IPS-18c (cell line): ENCODE measurements around the gene GRIK5.
"Not testable (repeated sequence)": the region's sequence is repeated elsewhere in the genome, so short reads cannot be mapped to it uniquely, and the experiment has no call there.

Experiments
- H3K4me3 ChIP-seq: 2 replicates; pipeline ENCODE4 v1.7.0; 2013; ENCODE audit warnings: low read depth, mild to moderate bottlenecking, low read length, moderate library complexity; ENCODE audit not compliant: insufficient read depth
- H3K9me3 ChIP-seq: one replicate; pipeline ENCODE4 v1.6.1; 2013; ENCODE audit warnings: mild to moderate bottlenecking, low read length, moderate library complexity; ENCODE audit not compliant: control insufficient read depth, insufficient read depth

Gene GRIK5

DNA sequence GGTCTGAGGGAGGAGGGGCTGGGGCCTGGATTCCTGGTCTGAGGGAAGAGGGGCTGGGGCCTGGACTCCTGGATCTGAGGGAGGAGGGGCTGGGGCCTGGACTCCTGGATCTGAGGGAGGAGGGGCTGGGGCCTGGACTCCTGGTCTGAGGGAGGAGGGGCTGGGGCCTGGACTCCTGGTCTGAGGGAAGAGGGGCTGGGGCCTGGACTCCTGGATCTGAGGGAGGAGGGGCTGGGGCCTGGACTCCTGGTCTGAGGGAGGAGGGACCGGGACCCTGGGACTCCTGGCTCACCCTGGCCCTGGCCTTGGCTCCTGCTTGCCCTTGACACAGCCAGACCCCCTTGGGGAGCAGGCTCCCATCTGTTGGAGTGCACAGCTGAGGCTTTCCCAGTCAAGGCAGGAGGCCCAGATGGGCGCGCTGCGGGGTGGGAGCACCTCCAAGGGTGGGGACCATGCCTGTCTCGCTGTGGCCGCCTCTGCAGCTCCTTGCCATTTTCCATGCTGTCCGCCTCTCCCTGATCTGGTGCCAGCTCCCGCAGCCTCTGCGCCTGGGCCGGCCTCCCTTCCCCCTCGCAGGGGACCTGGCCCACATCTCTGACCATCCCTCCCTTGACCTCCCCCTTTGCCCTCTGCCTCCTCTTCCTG is 78.0 kb downstream of the GRIK5 start:
- H3K4me3 ChIP-seq, H3K9me3 ChIP-seq: not testable (repeated sequence)

DNA sequence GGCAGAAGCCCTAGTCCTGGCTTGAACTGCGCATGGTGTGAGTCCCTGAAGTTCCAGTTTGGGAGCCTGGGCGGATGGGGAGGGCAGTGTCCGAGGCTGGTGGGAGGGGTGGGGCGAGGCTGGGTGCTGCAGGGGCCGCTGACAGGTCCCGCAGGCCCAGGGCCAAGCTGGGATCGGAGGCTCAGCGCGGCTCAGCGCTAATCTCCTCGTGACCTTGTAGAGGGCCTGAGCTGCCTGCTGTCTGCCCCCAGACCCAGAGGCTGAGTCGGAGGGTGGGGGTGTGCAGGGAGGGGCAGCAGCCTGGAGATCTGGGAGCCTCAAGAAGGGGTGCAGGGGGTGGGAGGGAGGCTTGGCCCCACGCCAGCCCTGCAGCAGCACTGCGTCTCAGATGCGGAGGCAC is 79.0 kb downstream of the GRIK5 start:
- Histone ChIP-seq H3K9me3 (no peaks in the 10 kb centered on the region), H3K4me3 (no peak overlapping the region)

DNA sequence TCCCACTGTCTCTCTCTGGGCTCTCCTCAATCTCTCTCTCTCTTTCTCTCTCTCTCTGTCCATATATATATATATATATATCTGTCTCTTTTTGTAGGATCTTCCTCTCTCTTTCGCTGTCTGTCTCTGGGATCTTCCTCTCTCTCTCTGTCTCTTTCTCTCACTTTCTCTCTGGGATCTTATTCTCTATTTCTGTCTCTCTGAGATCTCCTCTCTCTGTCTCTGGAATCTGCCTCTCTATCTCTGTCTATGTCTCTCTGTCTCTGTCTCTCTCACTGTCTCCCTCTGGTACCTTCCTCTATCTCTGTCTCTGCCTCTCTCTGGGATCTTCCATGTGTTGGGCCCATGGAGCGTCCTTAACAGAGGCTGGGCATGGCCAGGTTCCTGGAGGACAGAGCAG is 79.4 kb downstream of the GRIK5 start:
- Histone ChIP-seq H3K9me3 (no peaks in the 10 kb centered on the region), H3K4me3 (no peak overlapping the region)

DNA sequence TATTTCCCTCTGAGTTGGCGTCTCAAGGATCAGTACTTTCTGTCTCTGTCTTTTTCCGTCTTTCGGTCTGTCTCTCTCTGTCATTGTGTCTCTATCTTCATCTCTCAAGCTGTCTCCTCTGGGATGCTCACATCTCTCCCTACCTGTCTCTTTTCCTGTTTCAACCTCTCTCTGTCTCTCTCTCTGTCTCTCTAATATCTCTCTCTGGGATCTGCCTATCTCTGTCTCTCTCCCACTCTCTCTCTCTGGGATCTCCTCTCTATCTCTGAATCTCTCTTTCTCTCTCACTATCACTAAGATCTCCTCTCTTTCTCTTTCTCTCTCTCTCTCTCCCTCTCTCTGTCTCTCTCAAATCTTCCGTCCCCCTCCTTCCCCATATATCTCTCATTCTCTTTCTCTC is 80.0 kb downstream of the GRIK5 start:
- H3K9me3 ChIP-seq, result no peaks in the 10 kb centered on the region
- no peak overlapping the region for H3K4me3 ChIP-seq

DNA sequence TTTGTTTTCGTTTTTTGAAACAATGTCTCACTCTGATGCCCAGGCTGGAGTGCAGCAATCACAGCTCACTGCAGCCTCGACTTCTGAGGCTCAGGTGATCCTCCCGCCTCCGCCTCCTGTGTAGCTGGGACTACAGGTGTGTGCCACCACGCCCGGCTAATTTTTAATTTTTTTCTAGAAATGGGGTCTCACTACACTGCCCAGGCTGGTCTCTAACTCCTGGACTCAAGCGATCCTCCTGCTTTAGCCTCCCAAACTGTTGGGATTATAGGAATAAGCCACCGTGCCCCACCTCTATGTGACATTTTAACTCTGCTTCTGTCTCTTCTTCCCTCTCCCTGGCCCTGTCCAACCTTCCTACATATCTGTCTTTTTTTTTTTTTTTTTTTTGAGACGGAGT is 81.1 kb downstream of the GRIK5 start:
- no peak overlapping the region for H3K4me3 ChIP-seq
- H3K9me3 ChIP-seq, result no peaks in the 10 kb centered on the region

DNA sequence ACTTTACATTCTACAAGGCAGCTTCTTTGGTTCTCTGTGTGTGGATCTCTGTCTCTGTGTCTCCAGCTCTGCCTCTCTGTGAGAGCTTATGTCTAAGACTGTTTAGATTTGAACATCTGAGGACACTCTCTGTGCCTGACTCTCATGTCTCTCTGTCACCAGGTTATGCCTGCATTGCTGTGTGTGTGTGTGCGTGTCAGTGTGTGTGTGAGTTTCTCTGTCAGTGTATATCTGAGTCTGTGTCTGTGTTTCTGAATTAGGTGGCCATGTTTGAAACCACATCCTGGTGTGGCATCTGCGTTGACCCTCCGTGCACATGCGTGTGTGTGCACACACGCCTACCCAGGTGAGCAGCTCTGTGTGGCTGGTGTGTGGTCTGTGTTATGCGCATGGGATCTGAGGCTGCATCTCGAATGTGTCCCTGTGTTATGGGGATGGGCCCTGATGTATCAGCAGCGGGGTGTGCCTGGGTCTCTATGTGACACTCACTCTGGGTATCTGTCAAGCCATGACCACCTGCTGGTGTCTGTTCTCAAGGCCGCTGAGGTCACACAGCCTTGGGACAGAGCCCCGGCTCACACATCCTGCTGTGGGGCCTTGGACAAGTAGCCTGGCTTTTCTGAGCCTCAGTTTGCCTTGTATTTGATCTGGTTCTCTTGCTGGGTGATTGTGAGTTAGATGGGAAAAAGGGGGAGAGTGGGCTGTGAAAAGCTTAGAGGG is 82.7 kb downstream of the GRIK5 start:
- H3K9me3 ChIP-seq, result no peaks in the 10 kb centered on the region
- H3K4me3 ChIP-seq, result no peak overlapping the region

DNA sequence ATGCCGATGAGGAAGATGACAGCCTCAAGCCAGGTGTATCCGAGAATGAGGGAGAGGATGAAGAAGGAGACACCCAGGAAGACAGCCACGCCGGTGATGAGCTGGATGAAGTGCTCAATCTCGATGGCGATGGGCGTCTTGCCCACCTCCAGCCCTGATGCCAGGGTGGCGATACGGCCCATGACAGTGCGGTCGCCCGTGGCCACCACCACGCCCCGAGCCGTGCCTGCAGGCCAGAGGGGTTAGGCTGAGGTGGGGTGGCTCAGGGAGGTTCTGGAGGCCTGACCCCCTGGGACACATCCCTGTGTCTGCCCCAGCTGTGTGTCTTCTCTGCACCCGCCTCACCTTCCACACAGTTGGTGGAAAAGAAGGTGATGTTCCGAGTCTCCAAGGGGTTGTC is 85.0 kb downstream of the GRIK5 start:
- no peaks in the 10 kb centered on the region for H3K9me3 ChIP-seq
- no peak overlapping the region for H3K4me3 ChIP-seq

DNA sequence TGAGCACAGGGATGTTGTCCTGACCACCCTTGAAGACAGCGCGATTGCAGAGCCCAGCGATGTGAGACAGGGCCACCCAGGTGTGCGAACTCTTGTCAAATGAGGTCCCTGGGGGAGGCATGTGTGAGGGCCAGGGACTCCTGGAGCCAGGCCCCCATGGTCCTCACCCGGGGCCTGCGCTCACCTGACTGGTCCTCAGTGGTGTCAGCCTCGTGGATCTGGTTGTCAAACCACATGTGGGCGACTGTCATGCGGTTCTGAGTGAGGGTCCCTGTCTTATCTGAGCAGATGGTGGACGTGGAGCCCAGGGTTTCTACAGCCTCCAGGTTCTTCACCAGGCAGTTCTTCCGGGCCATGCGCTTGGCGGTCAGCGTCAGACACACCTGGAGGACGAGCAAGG is 88.3 kb downstream of the GRIK5 start:
- Histone ChIP-seq H3K9me3 (no peaks in the 10 kb centered on the region), H3K4me3 (no peak overlapping the region)

DNA sequence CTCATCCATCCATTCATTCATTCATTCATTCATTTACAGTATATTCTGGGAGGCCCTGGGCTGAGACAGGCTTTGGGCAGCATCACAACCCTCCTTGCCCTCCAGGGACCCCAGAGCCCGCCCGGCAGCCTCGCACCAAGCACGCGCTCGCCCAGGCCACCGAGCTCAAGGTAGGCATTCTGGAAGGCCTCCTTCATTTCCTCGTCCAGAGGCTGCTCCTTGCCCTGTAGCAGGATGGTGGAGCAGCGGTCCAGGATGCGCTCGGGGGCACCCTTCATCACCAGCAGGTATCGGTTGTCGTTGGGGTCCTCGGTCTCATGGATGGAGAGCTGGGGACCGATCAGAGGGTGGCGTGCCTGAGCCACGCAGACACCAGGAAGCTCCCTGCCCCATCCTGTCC is 91.5 kb downstream of the GRIK5 start:
- H3K4me3 ChIP-seq, result no peak overlapping the region
- no peaks in the 10 kb centered on the region for H3K9me3 ChIP-seq

DNA sequence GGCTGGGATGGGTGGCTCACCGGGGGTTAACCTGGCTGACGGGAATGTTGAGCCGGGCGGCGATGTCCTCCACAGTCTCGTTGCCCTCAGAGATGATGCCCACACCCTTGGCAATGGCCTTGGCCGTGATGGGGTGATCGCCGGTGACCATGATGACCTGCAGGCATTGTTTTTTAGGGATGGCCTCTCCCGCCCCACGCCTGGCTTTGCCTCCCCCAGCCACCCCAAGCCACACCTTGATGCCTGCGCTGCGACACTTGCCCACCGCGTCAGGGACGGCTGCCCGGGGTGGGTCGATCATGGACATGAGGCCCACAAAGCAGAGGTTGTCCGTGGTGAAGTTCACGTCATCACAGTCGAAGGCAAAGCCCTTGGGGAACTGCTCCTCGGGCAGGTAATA is 92.1 kb downstream of the GRIK5 start:
- Histone ChIP-seq H3K4me3 (no peak overlapping the region), H3K9me3 (no peaks in the 10 kb centered on the region)

DNA sequence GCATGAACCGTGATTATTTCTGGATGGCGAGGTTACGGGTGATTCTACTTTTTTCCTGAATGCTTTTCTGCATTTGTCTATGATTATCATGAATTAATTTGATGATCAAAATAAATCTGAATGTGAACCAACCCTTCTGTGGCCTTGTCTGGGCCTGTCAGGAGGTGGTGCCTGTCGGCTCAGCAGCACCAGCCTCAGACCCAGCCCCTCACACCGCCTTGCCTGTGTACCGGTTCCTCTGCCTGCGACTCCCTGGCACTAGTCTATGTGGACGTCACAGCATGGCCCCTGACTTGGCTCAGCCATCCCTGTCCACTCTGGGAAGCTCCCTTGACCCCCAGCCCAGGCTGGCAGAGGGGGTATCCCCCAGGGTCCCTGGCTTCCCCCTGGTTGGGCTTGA is 95.4 kb downstream of the GRIK5 start:
- Histone ChIP-seq H3K9me3 (no peaks in the 10 kb centered on the region), H3K4me3 (no peak overlapping the region)

DNA sequence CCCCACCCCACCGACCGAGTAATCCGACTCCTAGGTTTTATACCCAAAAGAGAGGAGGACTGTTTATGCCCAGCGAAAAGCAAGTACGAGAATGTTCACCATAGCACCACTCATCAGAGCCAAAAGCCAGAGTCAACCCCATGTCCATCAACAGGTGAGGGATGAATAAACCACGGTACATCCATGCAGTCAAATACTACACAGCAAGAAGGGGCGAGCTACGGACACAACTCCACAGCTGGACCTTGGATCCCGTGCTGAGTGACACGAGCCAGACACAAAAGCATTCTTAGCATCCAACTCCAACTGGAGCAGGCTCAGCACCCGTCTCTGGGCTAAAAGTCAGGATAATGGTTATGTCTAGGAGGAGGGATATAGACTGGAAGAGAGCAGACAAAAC is 98.6 kb downstream of the GRIK5 start:
- Histone ChIP-seq H3K4me3 (no peak overlapping the region), H3K9me3 (no peaks in the 10 kb centered on the region)

DNA sequence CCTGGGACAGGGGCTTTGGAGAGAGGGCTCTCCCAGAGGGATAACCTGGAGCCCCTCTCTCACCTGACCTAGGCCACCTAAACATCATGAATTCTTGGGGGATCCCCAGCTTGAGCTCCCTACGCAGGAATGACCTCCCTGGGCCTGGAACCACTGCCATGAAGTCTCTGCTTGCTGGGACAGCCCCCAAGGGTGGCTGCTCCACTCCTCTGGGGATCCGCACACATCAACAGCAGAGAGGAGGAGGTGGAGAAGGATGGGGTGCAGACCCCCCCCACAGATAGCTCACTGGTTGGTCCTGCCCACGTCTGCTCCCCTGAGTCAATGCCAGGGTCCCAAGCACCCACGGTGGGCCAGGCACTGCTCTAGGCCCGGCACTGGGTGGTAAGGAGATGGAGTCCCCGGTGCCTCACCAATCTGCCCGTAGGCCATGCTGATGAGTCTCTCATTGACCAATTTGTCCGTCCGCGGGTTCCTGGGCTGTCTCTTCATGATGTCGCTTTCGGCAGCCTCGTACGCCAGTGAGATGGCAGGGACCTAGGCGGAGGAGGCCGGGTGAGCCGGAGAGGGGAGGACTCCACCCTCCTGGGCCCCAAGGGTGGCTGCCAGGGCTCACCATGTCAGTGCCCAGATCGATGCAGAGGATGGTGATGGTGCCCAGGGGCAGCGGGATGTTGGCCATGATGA is 100.1 kb downstream of the GRIK5 start:
- Histone ChIP-seq H3K9me3 (no peaks in the 10 kb centered on the region), H3K4me3 (no peak overlapping the region)

DNA sequence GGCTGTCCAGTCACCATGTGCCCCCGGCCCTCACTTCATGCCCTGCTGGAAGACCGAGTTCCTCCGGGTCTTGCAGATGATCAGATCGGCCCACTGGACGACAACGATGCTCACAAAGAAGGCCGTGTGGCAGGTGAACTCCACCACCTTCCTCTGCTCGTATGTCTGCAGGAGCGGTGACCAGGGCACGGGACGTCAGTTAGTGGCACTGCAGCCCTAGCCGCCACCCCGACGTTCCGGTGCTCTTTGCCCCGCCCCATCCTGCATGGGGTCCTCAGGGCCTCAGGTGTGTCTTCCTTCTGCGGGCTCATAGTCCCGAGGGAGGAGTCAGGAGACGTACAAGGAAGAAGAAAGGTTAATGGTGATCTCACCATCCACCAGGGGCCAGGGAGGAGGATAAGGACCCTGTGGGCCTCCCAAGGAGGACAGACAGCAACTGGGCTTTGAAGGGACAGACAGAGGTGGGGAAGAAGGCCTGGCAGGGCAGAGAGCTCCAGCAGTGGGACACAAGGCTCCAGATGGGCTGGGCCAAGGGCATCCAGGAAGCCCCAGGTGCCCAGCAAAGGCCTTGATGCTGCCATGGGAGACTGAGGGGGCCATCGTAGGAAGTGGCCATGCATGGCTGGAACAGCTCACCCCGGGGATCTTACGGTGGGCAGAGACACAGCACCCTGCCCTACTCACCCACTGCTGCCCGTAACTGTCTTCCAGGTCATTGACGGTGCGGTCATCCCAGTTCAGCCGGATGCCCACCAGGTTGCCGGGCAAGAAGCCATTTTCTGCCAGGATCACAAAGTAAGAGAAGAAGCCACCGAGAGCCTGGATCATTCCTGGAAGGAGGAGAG is 101.0 kb downstream of the GRIK5 start:
- Histone ChIP-seq H3K4me3 (no peak overlapping the region), H3K9me3 (no peaks in the 10 kb centered on the region)

DNA sequence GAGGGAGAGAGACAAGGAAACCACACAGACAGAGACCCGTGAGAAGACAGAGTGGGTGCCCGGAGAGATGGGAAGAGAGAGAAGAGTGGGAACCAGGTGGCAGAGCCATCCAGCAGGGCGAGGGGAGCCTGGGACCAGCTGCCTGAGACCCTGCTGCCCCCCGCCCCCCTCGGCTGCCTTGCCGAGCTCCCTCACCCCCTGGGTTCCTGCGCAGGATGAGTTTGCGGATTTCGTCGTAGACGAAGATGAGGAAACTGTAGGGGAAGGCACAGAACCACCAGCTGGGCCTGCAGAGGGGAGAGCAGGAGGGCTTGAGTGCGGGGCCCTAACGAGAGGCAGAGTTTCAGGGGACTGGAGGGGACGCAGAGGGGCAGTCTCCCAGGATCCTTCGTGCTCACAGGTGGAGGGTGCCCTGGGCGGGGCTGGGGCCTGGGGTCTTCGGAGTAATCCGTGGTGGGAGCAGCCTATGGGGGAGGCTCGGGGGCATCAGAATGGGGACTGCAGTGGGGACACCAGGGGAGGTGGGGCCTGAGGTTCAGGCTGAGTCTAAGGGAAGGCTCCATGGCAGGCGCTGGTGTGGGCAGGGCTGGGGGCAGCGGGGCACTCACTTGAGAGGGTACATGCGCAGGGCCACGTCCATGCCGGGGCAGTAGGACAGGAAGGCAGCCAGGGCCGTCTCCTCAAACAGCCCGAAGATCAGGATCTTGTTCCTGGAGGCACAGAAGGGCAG is 102.8 kb downstream of the GRIK5 start:
- Histone ChIP-seq H3K9me3 (no peaks in the 10 kb centered on the region), H3K4me3 (no peak overlapping the region)

DNA sequence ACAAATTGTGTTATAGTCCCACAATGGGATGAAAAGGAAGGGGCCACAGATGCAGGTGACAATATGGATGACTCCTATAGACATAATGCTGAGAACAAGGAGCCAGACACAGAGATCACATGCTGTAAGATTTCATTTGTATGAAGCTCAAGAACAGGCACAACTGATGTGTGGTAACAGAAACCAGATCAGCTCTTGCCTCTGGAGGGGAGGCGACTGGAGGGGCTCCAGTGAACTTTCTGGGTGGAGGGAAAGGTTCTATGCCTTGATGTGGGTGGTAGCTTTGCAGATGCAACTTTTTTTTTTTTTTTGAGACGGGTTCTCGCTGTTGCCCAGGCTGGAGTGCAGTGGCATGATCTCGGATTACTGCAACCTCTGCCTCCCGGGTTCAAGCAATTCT is 104.9 kb downstream of the GRIK5 start:
- Histone ChIP-seq H3K4me3 (no peak overlapping the region), H3K9me3 (no peaks in the 10 kb centered on the region)

DNA sequence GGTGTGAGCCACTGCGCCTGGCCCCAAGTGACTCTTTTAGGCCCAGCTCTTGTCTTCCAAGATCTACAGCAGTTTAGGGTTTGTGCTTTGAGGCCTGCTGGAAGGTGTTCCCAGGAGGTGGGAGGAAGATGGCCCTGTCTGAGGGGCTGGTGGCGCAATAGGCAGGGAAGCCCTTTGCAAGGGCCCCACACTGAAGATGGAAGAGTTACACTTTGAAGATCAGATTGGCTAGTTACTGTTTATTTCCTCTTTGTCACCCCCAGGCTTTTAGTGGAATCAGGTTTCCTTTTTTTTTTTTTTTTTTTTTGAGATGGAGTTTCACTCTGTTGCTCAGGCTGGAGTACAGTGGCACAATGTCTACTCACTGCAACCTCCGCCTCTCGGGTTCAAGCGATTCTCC is 109.0 kb downstream of the GRIK5 start:
- H3K4me3 ChIP-seq, result no peak overlapping the region
- H3K9me3 ChIP-seq, result no peaks in the 10 kb centered on the region
